Heart left ventricle (tissue), 16 donors: Measurements from ENCODE around the gene MGAT4B. TPM values are rescaled to one million over a fixed set of nuclear protein-coding genes. Genes with fewer than 3 reads are reported as not detected.

ENCODE experiments used
- ATAC-seq, 4 donors: fragments of 200-7000 bp; cut with Tn5 transposase; one replicate each; pipeline ENCODE4 v1.9.1; 2020 to 2022; ENCODE audit warnings: moderate library complexity in 4 of 4, mild to moderate bottlenecking in 3 of 4, moderate number of reproducible peaks in 1 of 4
- DNase-seq, 5 donors: peaks; one replicate each; pipeline ENCODE4 v3.0.0-alpha.2; 2020
- H3K27ac ChIP-seq, 12 donors: fragments of 200-600 bp; sonication (generic) in 4 of 12; one replicate each; pipeline versions ENCODE4 v1.5.0 to v1.8.0; 2016 to 2022; ENCODE audit warnings: mild to moderate bottlenecking in 2 of 12
- H3K27me3 ChIP-seq, 9 donors: fragments of 200-600 bp; sonication (generic) in 2 of 9; one replicate each; pipeline versions ENCODE4 v1.5.1 to v1.8.0; 2016 to 2022; ENCODE audit warnings: mild to moderate bottlenecking in 3 of 9
- H3K36me3 ChIP-seq, 9 donors: fragments of 200-600 bp; sonication (generic) in 2 of 9; one replicate each; pipeline versions ENCODE4 v1.5.0 to v1.8.0; 2018 to 2022; ENCODE audit warnings: mild to moderate bottlenecking in 2 of 9
- H3K4me1 ChIP-seq, 12 donors: fragments of 200-600 bp; sonication (generic) in 4 of 12; one replicate each; pipeline versions ENCODE4 v1.5.0 to v1.8.0; 2016 to 2022; ENCODE audit warnings: mild to moderate bottlenecking in 3 of 12
- H3K4me3 ChIP-seq, 12 donors: fragments of 200-600 bp; sonication (generic) in 4 of 12; one replicate each; pipeline versions ENCODE4 v1.5.0 to v1.8.0; 2017 to 2022; ENCODE audit warnings: mild to moderate bottlenecking in 9 of 12, moderate library complexity in 4 of 12
- H3K9me3 ChIP-seq, 12 donors: fragments of 200-600 bp; sonication (generic) in 4 of 12; one replicate each; pipeline versions ENCODE4 v1.5.0 to v1.8.0; 2016 to 2022; ENCODE audit warnings: mild to moderate bottlenecking in 1 of 12
- CTCF ChIP-seq, 12 donors: fragments of 200-600 bp; sonication (generic) in 4 of 12; IDR thresholded peaks; one replicate each; pipeline versions ENCODE4 v1.5.0 to v1.8.0; 2018 to 2022; ENCODE audit warnings: antibody characterized with exemption in 12 of 12, mild to moderate bottlenecking in 5 of 12
- POLR2A ChIP-seq, 2 donors: fragments of 450-650 bp; IDR thresholded peaks; one replicate each; pipeline ENCODE4 v1.6.1; 2017; ENCODE audit warnings: antibody characterized with exemption in 2 of 2, mild to moderate bottlenecking in 2 of 2, moderate library complexity in 2 of 2
- WGBS, 4 donors: extraction: QIAGEN DNeasy Blood & Tissue Kit in 2 of 4; methylation state at CpG; one replicate each; pipeline versions ENCODE4 v1.1.5 to v1.1.7; 2013 to 2018; 5-methylcytosine and 5-hydroxymethylcytosine counted together
- intact Hi-C, 10 donors: fragments of 100-400 bp; cut with DNase I; formaldehyde crosslinking; loops; one replicate each; pipeline versions ENCODE4 v1.11.1 to v1.14.2; 2022
- polyA plus RNA-seq, 2 donors: library from polyadenylated mRNA; stranded (reverse); fragments of 200-250 nt; gene quantifications; one replicate each; pipeline ENCODE4 v1.2.3, GENCODE V29; 2013
- total RNA-seq, 9 donors: library from RNA; depleted of rRNA in 2 of 9; stranded (reverse); fragments of >200 nt in 2 of 9; fragmentation: NEBNext Ultra II Directional in 3 of 9; extraction: Animal tissue kit (Norgen Biotek cat#: 25700) in 3 of 9; gene quantifications; one replicate each; pipeline versions ENCODE4 v1.1.0 to v1.2.4, GENCODE V29; 2016 to 2023
- donor health status: ischemic (EF 13 %, LVEDD 7.1; RV severe dilation, severe dysfunction).
- donor health status: healthy with polysubstance abuse.
- donor health status: DM: no; HTN: yes; CAD: no.
- donor health status: DM: no; HTN: no; CAD: no.
- donor health status: ischemic (EF 25% LVEDD 6.9; RV normal size, moderate dysfunction).
- donor health status: ischemic (EF 25% LVEDD 5.7; RV mildly dilated, moderate dysfunction).
- donor health status: healthy.
- donor health status: DM: yes; HTN: yes; CAD: no.
- donor health status: ischemic (EF 35%, LVEDD 5.7; RV mildly dilated, moderate dysfunction).
- donor health status: nonischemic (EF 11% LVEDD 7.7; RV severe dilation, severe dysfunction).
- donor health status: DM: yes; HTN: yes; CAD: no.
- donor health status: PGD.
- donor health status: ischemic (EF 29% LVEDD 5.4; RV normal size, mild dysfunction).
- donor health status: nonischemic (EF 23%, LVEDD 6.1; RV moderate dilation, normal function).

Gene MGAT4B
- total and polyA plus RNA-seq, 11 donors: 49.6 to 209 (median 105) TPM

- Histone ChIP-seq H3K27me3 (no peaks in the 10 kb centered on the region), H3K4me1 (peaks cover 0 to 15% (median 3%) of the 10 kb centered on the region in 12 donors), H3K27ac (no peak overlapping the region), H3K4me3 (no peak overlapping the region), H3K9me3 (peaks cover 0 to 19% (median 7%) of the 10 kb centered on the region in 12 donors), H3K36me3 (peaks cover 0 to 90% (median 63%) of the 10 kb centered on the region in 9 donors)
- DNase-seq (no peak), ATAC-seq (no peak)
- TF ChIP-seq CTCF (IDR thresholded peaks at IDR 0.05): no peak
- TF ChIP-seq POLR2A (IDR thresholded peaks at IDR 0.05): no peak
- intact Hi-C loops: no loop called here
- 96 to 100% (median 98%) methylated on average over 5 to 9 of the region's 9 CpGs for WGBS, 4 donors
These were observed 35.0 kb upstream of the MGAT4B start for GRCh38 chr5:179841621-179842020.

DNA sequence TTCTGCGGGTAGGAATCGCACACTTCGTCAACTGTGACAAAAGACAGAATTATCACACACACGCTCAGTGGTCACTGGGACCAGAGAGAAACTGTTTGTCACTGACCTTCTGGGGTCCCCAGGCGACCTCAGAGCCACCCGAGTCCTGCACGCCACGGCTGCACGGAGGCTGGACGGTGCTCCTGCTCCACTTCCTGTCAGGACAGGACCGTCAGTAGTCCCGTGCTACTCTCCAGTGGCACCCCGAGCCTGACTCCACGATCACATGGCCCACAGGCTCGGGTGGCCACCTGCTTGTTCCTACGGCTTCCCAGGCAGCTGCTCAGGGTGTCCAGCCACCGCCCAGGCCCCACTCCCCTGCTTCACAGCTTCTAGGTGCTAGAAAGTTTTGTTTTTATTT lies 34.1 kb upstream of the MGAT4B start:
- TF ChIP-seq CTCF (IDR thresholded peaks at IDR 0.05) (no peak), POLR2A (IDR thresholded peaks at IDR 0.05) (no peak)
- WGBS, 4 donors: 87 to 92% (median 90%) methylated on average over 16 to 17 of the region's 17 CpGs
- Histone ChIP-seq H3K36me3 (peaks cover 0 to 90% (median 63%) of the 10 kb centered on the region in 9 donors), H3K4me3 (no peak overlapping the region), H3K9me3 (peaks cover 0 to 17% (median 7%) of the 10 kb centered on the region in 12 donors), H3K27me3 (no peaks in the 10 kb centered on the region), H3K27ac (no peak overlapping the region), H3K4me1 (peaks cover 0 to 23% (median 4%) of the 10 kb centered on the region in 12 donors)
- ATAC-seq (peak in 1 of 4 donors; percentile 5), DNase-seq (no peak)
- intact Hi-C loops: no loop called here

DNA sequence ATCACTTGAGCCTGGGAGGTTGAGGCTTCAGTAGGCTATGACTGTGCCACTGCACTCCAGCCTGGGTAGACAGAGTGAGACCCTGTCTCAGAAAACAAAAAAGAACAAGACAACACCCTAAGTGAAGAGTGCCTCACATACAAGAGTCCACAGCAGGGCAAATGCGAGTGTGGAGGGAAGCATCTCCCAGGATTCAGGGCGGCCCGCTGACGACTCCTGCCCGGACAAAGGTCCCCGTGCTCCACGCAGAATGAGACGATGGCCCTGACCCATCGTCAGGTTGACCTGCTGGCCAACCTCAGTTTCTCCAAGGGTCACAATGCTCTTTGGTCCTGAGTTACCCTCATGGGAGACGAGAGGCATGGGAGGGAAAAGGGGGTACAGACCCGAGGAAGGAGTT lies 33.7 kb upstream of the MGAT4B start:
- ATAC-seq (no peak), DNase-seq (no peak)
- Histone ChIP-seq H3K4me3 (no peak overlapping the region), H3K4me1 (peaks cover 0 to 23% (median 4%) of the 10 kb centered on the region in 12 donors), H3K27me3 (no peaks in the 10 kb centered on the region), H3K9me3 (peaks cover 0 to 12% (median 7%) of the 10 kb centered on the region in 12 donors), H3K36me3 (peaks cover 0 to 91% (median 64%) of the 10 kb centered on the region in 9 donors), H3K27ac (peak overlapping the region in 3 of 12 donors; percentile 40 to 60 (median 41))
- WGBS, 4 donors: 92 to 98% (median 95%) methylated on average over 11 of the region's 11 CpGs
- TF ChIP-seq CTCF (IDR thresholded peaks at IDR 0.05): no peak
- TF ChIP-seq POLR2A (IDR thresholded peaks at IDR 0.05): no peak
- intact Hi-C loops: no loop called here

- peaks cover 0 to 90% (median 69%) of the 10 kb centered on the region in 9 donors for H3K36me3 ChIP-seq
- ATAC-seq: peak; percentile 50 to 76 (median 70)
- H3K27ac ChIP-seq: peak overlapping the region in 6 of 12 donors; percentile 13 to 60 (median 40)
- TF ChIP-seq CTCF (IDR thresholded peaks at IDR 0.05): no peak
- TF ChIP-seq POLR2A (IDR thresholded peaks at IDR 0.05): no peak
- H3K4me1 ChIP-seq: peaks cover 0 to 23% (median 4%) of the 10 kb centered on the region in 12 donors
- DNase-seq: peak in 3 of 5 donors; percentile 62 to 71 (median 67)
- intact Hi-C loops: no loop called here
- H3K4me3 ChIP-seq: no peak overlapping the region
- H3K27me3 ChIP-seq: no peaks in the 10 kb centered on the region
- H3K9me3 ChIP-seq: peaks cover 0 to 5% (median under 1%) of the 10 kb centered on the region in 12 donors
- WGBS, 4 donors: 65 to 75% (median 72%) methylated on average over 16 of the region's 16 CpGs
These were observed 32.9 kb upstream of the MGAT4B start for GRCh38 chr5:179839328-179840256.
